ENCODE results near the gene TMEM91. TPM values are rescaled to one million over a fixed set of nuclear protein-coding genes. Genes with fewer than 3 reads are reported as not detected.

TMEM91 gene
- total and polyA plus RNA-seq, 2 donors (not counting 3 experiments of a cell fraction or from before 2014, with no cell fraction given): 9.0 to 13.2 TPM

DNA sequence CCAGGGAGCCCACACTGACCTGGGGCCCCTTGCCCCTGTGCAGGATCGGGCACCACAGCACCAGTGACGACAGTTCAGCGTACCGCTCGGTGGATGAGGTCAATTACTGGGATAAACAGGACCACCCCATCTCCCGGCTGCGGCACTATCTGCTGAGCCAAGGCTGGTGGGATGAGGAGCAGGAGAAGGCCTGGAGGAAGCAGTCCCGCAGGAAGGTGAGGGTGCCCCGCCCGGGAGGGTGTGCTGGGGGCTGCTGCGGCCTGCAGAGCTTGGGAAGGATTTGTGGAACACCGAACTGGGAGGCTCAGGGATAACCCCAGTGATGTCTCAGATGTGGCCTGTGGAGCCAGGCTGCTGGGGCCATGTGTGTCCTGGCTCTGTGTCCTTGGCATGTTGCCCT is 46.6 kb downstream of the TMEM91 start:
- H3K4me2 ChIP-seq (ENCODE audit: insufficient read depth, low read length): no peak overlapping the region
- no peak overlapping the region for H3K9ac ChIP-seq (replicated peaks; ENCODE audit: extremely low read depth, insufficient read depth, low read length)
- intact Hi-C loops (cut with micrococcal nuclease): no loop called here
- dilution Hi-C loops (cut with MboI; ENCODE audit: extremely low pct_ligation_motif_present, low sequenced_read_pairs): no loop called here
- H3K79me2 ChIP-seq (ENCODE audit: control insufficient read depth, insufficient read depth, low read length): peaks cover 5% of the 10 kb centered on the region
- FAIRE-seq: no peak
- no peaks in the 10 kb centered on the region for H3K9me3 ChIP-seq (replicated peaks; ENCODE audit: control insufficient read depth, insufficient read depth, low read length)
- no peaks in the 10 kb centered on the region for H3K9me1 ChIP-seq (replicated peaks; ENCODE audit: control insufficient read depth, extremely low read depth, insufficient read depth, low read length)
- no peak overlapping the region for H3K27ac ChIP-seq (ENCODE audit: insufficient read depth, low read depth, low read length)
- TF ChIP-seq GATA2 (IDR thresholded peaks at IDR 0.05; ENCODE audit: insufficient read depth, insufficient read length, low read depth, low read length): no peak
- TF ChIP-seq JUN (IDR thresholded peaks at IDR 0.05; ENCODE audit: borderline replicate concordance, insufficient read depth, insufficient read length, low read depth): no peak
- TF ChIP-seq, protein P1, sequence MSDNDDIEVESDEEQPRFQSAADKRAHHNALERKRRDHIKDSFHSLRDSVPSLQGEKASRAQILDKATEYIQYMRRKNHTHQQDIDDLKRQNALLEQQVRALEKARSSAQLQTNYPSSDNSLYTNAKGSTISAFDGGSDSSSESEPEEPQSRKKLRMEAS (IDR thresholded peaks at IDR 0.05; ENCODE audit: insufficient read depth, insufficient read length): no peak
- TF ChIP-seq MYC (IDR thresholded peaks at IDR 0.05; ENCODE audit: low read depth, low read length): no peak
- no peak for TF ChIP-seq POLR2A (IDR thresholded peaks at IDR 0.05; ENCODE audit: low read depth, low read length)
- TF ChIP-seq EZH2 (IDR thresholded peaks at IDR 0.05; ENCODE audit: borderline replicate concordance, low read depth, low read length, severe bottlenecking): no peak
- no peak for TF ChIP-seq FOS (IDR thresholded peaks at IDR 0.05; ENCODE audit: borderline replicate concordance, insufficient read depth, low read length)
- TF ChIP-seq, protein P2, sequence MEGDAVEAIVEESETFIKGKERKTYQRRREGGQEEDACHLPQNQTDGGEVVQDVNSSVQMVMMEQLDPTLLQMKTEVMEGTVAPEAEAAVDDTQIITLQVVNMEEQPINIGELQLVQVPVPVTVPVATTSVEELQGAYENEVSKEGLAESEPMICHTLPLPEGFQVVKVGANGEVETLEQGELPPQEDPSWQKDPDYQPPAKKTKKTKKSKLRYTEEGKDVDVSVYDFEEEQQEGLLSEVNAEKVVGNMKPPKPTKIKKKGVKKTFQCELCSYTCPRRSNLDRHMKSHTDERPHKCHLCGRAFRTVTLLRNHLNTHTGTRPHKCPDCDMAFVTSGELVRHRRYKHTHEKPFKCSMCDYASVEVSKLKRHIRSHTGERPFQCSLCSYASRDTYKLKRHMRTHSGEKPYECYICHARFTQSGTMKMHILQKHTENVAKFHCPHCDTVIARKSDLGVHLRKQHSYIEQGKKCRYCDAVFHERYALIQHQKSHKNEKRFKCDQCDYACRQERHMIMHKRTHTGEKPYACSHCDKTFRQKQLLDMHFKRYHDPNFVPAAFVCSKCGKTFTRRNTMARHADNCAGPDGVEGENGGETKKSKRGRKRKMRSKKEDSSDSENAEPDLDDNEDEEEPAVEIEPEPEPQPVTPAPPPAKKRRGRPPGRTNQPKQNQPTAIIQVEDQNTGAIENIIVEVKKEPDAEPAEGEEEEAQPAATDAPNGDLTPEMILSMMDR (IDR thresholded peaks at IDR 0.05; ENCODE audit: extremely low read depth in 1 of 2, insufficient read depth in 1 of 2, low read depth in 1 of 2, low read length in 2 of 2): no peak
- no peak for TF ChIP-seq POLR2AphosphoS5 (IDR thresholded peaks at IDR 0.05; ENCODE audit: insufficient read depth, low read depth, low read length)
- H3K4me3 ChIP-seq (replicated peaks in 1 of 3; ENCODE audit: insufficient read depth in 1 of 3, low read depth in 1 of 3, low read length in 3 of 3): no peak overlapping the region
- BruUV-seq (replicated peaks): no TSS peak
- H3K36me3 ChIP-seq (ENCODE audit: control insufficient read depth in 2 of 2, extremely low read depth in 1 of 2, insufficient read depth in 2 of 2, low read length in 2 of 2): peaks cover 0 to 37% of the 10 kb centered on the region in 2 experiments
- H3K27me3 ChIP-seq (ENCODE audit: control insufficient read depth in 2 of 2, insufficient read depth in 2 of 2, low read length in 2 of 2): no peaks in the 10 kb centered on the region
- ChIA-PET POLR2A (no interaction called here), CTCF (no interaction called here)
- H4K20me1 ChIP-seq (replicated peaks; ENCODE audit: control insufficient read depth, extremely low read depth, insufficient read depth, low read length): no peaks in the 10 kb centered on the region
- DNase-seq (ENCODE audit: low read depth, low spot score): no peak
- H2AFZ ChIP-seq (ENCODE audit: low read depth, low read length): no peak overlapping the region
- peaks cover 13% of the 10 kb centered on the region for H3K4me1 ChIP-seq (ENCODE audit: control insufficient read depth, extremely low read depth, insufficient read depth, low read length)
